NCI-H460 (cell line): ENCODE data around the gene C5. TPM values are rescaled to one million over a fixed set of nuclear protein-coding genes. Genes with fewer than 3 reads are reported as not detected.

ENCODE experiments used
- DNase-seq: peaks from one replicate; pipeline ENCODE4 v3.0.0-alpha.2; 2016; ENCODE audit warnings: low read depth; ENCODE audit errors: extremely low read depth
- total RNA-seq: library from RNA; depleted of rRNA; stranded (reverse); fragments of >200 nt; shearing (Covaris generic); gene quantifications from 2 replicates; pipeline ENCODE4 v1.2.3, GENCODE V29; 2014

Gene C5
- total RNA-seq, 1 experiment from 2014 or later, result 0.94 TPM

DNA sequence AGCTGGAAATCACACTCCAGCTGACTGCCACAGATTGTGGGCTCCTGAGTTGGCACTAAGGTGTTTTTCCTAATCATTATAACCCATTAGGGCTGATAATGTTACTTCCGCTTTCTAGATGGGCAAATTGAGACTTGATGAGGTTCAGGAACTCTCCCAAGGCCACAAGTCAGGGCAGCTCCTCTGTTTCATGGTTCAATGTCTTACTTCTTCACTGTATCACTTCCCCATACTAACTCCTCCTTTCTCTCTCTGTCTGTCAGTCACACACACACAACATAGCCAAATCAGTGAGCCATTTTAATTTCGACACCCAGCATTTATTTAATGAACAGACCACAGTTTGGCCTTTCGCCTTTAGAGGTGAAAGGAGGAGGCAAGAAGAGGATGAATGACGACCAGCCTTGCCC lies 105.6 kb downstream of the C5 start:
- no peak for DNase-seq

DNA sequence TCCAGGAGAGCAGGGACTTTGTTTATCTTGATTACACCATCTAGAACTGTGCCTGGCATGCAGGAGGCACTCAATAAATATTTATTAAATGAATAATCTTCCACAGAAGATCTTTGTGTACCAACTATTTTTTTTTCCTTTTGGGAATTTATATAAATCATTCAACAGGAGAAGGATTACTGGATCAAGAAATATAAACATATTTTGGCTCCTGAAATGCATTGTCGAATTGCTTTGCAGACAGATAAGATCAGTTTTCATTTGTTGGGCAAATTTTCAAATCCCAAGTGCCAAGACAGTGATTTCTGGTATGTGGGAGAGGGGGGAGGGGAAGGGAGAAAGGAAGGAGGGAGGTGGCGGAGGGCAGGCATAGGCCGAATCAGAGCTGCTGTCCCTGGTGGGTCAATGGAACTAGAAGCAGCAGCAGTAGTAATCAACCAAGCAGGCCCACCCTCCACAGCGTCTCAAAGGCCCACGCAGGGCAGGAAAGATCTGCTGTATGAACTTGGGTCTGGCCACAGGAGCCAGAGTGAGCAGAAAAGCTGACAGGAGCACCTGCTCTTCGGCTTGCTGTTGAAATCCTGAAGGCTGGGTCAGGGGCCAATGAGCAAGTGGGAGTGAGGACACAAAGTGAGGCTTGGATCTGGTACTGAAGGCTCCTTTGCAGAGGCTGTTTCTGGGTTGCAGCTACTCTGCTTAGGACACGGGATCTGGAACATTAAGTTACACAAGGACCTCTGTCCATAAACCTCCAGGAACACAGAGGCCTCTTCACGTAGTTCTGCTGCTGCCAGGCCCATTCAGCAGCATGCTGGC lies 107.7 kb downstream of the C5 start:
- no peak for DNase-seq

DNA sequence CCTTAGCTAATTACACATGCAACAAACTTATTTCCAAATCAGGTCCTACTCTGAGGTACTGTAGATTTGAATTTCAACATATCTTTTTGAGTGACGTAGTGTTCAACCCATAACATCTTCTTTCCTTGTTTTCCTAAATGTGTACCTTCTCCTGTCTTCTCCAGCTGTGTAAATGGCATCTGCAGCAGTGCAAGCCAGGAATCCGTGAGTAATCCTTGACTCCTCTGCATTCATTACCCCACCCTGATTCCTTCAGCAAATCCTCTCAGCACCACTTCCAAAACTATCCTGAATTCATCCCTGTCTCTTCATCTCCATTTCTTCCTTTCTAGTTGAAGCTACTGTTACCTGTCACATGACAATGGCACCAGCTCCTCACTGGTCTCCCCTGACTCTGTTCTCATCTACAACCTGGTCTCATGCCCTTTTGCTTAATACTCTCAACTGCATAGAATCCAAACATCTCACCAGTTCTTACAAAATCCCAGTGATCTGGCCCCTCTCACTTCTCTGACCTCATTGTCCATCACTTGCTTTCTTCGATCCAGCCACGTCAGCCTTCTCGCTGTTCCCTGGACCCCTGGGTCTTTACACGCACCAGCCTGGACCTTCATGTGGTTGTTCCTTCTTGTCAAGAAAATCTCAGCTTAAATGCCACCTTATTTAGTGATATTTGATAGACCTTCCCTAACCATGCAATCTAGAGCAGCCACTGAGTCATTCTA lies 108.9 kb downstream of the C5 start:
- no peak for DNase-seq

DNA sequence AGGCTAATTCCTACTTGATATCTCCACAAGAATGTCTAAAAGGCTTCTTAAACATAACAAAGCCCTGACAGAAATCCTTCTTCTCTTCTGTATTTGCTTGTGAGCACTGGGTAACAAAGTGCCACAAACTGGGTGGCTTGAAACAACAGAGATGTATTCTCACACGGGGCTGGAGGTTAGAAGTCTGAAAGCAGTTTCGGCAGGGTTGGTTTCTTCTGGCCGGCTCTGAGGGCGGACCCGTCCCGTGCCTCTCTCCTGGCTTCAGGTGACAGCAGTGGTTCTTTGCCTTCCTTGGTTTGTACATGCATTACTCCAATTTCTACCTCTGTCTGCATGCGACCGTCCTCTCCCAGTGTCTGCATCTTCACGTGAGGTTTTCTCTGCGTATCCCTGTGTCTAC lies 109.5 kb downstream of the C5 start:
- DNase-seq, result no peak

DNA sequence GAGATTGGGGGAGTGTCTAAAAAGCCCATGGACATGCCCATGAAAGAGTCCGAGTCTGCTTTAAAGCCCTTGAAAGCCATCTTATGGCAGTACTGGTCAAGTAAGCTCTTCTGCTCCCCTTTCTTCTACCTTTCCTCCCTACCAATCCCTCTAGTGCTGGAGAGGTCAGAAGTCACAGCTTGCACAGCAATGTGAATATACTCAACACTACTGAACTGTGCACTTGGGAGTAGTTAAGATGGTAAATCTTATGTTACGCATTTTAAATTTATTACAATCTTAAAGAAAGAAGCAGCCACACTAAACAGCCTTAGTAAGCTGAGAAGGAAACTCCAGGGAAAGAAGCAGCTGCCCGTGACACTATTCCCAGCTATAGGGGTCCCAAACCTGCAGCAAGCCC lies 111.2 kb downstream of the C5 start:
- no peak for DNase-seq

DNA sequence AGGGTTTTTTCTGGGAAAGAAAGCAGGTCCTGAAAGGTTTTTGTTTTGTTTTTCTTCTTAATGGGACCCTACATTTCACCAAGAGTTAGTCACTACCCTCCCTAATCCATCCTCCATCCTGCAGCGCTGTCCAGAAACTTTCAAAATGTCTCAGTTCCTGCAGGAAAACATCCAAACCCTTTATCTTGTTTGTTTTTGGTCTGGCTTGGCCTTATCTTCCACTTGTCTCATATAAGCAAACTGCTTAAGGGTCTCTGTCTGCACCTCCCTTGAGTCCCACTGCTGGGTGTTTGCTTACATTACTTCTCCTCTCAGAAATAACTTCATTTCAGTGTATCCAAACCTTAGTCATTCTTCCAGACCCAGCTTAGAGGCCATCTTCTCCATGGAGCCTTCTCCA lies 112.5 kb downstream of the C5 start:
- DNase-seq, result no peak

DNA sequence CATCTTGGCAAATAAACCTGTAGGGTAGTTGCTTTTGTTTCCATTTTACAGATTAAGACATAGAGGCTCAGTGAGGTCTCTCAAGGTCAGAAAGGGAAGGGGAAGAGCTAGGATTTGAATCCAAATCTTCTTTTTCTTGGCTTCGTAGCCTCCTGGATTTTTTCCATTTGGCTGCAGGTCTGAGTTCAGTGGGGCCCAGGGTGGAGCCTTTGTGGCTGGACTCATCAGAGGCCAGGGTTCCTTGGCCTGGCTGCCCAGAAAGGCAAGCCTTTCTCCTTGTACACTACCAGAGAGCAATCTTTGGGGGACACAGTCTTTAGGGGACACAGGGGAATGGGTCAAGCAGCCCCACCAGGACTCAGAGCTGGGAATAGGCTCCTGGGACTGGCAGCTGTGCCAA lies 112.9 kb downstream of the C5 start:
- DNase-seq, result no peak

DNA sequence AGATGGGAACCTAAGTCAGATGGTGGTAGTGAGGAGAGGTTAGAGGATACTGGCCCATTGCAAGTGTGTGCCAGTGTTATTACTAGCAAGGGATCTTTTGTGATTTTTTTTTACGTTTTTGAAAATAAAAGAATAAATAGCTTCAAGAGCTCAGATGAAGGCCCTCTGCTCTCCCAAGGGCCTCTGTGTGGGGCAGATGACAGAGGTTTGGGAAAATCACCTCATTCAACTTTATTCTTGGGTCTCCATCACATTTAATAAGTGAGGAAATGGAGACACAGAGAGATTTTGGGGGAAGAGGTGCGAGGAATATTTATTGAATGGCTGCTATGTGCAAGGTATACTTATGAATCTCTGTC lies 113.3 kb downstream of the C5 start:
- no peak for DNase-seq

DNA sequence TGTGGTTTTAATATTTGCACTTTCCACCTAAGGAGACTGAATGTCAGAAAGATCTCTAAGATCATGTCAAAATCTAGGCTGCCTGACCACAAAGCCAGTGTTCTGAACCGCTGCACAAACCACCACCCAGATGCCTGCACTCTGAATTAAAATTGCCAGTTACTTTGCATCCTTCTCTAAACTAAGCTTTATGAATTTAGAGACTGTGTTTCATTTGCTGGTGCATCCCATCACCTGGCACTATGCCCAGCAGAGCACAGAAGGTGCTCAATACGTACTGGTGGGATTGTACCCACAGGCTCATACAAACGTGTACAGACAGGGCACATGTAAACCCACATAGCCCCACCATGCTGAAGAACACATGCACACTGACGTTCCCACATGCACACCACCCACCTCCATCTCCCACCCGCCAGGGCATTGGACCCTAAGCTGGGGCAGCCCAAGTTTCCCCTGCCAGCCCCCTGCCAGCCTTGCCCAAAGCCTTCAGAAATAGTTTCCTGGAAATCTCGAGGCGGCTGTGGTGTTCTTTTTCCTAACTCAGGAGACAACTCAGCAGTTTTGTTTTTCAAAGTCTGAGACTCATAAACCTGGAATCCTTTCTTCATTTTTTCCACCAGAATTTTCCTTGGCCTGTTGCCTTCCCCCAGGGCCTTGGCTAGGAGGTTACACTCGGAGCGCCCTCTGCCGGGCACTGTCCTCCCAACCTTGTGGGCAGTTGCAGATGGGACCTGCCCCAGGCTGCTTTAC lies 113.9 kb downstream of the C5 start:
- peak; percentile 83 for DNase-seq

DNA sequence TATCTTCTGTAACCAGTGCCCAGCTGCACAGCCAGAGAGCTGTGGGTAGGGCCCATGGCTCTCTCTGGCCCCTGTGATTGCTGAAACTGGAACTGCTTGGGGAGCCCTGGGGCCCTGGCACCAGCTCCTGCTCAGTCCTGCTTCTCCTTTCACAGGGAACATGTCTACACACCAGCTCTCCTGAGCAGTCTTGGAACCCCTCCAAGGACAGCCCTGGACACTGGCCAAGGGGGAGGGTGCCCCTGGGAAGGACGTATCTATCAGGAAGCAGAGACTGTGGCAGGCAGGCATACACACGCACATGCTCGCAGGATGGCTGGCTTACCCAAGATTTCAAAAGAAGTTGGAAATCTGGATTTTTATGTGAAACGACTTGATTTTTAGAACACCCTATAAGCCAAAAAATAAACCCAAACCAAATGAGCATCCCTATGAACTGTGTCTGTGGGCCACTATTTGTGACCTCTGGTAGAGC lies 114.7 kb downstream of the C5 start:
- DNase-seq, result peak; percentile 77

DNA sequence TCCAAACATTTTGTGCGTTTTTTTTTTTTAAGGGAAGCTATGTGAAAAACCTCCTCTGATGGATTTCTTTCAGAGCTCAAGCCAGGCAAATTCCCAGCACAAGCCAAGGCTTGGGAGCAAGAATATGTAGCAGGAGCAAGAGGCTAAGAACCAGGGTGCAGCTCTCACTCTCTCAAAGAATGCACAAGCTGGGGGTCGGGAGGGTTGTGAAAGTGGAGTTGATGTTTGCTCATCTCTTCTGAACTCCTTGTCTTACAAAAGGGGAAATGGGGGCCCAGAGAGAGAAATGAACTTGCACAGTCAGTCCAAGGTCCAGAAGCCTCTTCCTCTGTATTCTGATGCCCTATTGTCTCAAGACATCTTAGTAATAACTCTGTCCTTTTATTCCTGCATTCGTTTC lies 115.8 kb downstream of the C5 start:
- DNase-seq, result no peak

DNA sequence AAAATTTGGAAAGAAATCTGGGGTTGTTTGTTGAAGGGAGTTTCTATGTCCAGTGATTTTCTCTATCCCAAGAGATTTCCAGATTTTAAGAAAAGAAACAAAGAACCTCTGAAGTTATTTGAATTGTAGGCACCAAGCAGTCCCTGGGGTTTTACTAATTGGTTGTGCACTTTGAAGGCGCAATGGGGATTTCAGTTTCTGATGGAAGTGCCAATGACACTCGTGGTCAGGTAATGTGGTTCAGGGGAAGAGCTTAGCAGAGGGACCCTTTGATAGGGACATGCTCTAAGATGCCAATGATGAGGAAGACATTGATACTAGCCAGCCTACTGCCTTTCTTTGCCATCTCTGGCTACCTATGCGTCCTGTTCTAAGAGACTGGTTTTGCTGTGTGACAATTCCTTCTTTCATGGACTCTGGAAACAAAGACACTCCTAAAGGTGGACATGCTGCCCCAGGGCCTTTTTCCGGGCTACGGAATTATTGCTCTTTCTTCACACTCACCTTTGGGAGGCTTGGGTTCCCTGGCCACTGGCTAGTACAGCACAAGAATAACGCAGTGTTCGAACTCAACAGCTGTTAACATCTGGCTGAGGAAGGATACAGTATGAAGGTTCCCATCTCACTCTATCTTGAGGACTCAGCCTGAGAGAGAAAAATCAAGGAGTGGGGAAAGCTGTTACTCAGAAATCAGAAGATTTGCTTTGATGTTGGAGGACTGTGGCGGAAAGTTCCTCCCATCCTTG lies 116.6 kb downstream of the C5 start:
- no peak for DNase-seq

DNA sequence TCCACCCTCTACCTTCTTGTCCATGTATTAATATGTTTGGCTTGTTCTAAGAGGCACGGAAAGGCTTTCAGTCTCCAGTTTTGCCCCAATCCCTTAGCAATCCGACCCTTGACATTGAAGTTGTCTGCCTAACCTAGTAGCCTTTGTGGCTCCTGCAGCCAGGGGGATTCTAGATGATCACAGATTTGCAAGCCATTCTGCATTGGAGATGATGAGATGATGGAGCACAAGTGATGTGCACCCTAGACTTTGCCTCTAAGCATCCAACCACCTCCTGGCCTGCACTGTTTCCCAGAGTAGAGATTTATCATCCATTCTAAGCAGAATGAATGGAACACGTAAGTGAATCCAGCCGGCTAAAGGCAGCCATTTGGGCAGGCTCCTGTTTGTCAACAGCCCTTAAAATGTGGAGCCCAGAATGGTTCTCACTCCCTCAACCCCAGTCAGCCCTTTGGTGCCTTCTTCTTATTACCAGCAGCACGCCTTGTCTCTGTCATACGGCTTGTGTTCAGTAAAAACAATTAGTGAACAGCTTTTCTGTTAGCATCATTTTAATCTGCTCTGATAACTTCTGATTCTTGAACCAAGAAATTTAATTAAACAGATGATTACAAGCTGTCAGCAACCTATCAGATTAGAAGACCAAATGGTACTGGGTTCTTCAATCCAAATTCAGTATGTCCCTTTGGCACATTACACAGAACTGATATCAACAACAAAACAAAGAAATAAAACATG lies 117.8 kb downstream of the C5 start:
- no peak for DNase-seq

DNA sequence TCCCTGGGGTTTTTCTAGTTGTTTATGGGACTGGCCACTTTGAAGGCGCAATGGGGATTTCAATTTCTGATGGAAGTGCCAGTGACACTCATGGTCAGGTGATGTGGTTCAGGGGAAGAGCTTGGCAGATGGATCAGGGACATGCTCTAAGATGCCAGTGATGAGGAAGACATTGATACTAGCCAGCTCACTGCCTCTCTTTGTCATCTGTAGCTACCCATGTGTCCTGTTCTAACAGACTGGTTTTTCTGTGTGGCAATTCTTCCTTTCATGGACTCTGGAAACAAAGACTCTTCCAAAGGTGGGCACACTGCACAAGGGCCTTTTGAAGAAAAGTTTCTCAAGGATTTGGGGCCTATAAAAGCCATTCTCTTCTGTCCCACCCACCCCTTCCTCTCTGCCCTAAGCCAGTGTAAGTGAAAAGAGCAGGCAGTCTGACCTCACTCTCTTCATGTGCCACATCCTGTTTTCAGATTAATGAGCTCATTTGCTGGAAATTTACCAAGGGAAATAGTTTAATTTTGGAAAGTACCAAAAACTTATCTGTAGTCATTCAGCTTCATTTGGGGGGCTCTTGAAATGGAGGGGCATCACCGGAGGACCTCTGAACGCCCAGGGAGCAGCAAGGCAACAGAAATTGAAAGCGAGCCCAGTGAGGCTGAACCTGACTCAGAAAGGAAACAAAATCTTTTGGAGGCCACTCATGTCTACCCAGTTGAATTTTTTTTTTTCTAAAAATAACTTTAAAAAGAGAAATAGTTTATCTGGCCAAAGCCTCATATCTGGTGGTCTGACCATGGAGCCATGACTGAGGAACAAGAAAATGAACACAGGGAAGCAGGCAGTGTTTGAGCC lies 118.6 kb downstream of the C5 start:
- DNase-seq, result no peak

DNA sequence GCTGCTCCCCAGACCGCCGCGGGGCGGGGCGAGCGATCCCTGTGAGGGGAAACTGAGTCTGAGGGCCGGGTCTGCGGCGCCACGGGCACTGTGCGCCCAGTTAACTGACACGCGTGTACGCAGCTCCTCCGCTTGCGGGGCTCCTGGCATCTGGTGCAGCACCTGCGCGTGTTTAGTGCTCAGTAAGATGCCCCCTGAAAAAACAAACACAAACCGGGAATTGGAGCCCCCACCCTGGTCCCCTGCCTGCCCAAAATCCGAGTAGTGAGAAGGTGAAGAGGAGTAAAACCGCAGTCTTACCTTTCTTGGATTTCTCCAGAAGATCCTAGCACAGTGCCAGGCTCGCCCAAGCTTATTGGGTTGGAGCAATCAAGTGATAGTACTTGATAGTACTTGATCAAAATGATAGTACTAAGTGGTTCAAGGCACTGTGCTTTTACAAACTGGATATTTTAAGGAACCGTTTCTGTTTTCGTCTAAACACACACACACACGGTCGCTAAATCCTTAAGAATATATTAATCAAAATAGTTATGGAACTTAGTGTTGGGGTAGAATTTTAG lies 120.8 kb downstream of the C5 start:
- DNase-seq, result no peak

DNA sequence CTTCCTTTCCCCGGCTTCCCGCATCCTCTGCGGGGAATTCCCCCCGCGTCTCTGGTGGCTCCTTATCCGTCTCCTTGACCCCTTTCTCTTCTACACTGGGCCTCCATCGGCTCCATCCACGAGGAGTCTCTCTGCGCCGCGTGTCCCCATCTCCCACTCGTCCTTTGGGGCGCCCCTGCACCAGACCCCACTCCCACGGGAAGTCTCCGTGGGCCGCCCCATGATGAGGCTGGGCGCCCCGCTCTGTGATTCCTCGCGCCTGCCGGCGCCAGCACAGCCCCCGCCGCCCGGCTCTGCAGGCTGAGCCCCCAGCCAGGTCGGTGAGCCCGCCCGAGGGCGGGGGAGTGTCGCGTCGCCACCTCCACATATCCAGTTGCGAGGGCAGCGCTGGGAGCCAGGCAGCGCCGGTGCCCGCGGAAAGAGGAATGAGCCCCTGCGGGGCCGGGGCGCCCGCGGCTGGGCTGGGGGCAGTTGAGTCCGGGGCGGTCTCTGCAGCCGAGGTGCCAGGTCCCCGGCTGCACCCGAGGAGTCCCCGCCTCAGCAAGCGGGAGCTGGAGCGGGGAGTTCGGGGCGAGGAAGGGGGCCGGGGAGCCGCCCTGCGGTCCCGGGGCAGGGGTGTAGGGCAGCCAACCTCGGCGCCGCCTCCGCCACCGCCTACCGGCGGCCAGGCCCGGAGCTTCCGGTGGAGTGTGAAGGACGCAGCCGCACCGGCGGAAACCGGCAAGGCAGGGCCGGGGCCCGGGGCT lies 121.4 kb downstream of the C5 start:
- peak; percentile 36 for DNase-seq

DNA sequence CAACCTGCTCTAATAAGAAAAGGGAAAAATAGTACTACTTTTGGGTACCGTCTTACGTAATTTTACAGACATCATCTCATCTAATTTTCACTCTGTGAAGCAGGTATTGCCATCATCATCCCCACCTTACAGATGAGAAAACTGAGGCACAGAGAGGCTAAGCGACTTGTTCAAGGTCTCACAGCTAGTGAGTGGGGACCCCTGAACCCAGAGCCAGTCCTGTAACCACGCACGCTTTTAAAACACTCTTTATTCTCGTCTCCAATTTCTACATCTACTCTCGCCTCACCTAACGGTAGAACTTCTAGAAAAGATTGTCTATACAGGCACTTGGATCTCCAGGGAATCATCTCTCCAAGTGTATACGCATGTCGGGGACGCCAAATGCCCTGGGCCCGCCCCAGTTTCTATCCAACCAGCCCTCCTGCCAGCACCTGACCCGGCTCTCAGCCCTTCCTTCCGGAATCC lies 122.0 kb downstream of the C5 start:
- DNase-seq, result no peak
